Measurements from ENCODE around the gene MS4A14. TPM values are rescaled to one million over a fixed set of nuclear protein-coding genes. Genes with fewer than 3 reads are reported as not detected.

Gene MS4A14
- total RNA-seq, 1 experiment from 2014 or later, result not detected

DNA sequence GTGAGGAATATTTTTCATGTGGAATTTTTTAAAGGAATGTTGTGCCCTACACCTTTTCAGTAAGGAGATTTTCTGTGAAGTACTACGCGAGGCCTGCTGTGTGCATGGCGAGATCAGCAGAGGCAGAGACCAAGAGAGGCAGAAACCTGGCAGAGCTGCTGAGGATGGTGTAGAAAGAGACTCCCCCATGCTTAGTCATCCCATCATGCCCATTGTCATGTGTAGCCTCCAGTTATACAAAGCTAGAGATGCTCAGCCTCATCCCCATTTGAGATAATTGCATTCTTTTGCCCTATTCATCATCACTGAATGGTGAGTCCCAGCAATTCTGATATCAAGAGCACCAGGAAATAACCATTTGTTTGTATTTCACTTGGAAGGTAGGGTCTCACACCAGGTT lies 20.9 kb upstream of the MS4A14 start:
- no peak overlapping the region for H3K9ac ChIP-seq (ENCODE audit: low read length)
- no peaks in the 10 kb centered on the region for H3K9me3 ChIP-seq (ENCODE audit: control insufficient read depth in 1 of 2, insufficient read depth in 1 of 2, low read depth in 1 of 2, low read length in 2 of 2)
- ATAC-seq, result no peak
- no peaks in the 10 kb centered on the region for H3K27me3 ChIP-seq (ENCODE audit: insufficient read depth, low read length)
- intact Hi-C loops (cut with micrococcal nuclease), result no loop called here
- H3K9me2 ChIP-seq (ENCODE audit: insufficient read depth), result no peaks in the 10 kb centered on the region
- no peak overlapping the region for H3K4me3 ChIP-seq (replicated peaks in 1 of 2; ENCODE audit: low read depth in 1 of 2, low read length in 2 of 2)
- no peak overlapping the region for H3K27ac ChIP-seq (ENCODE audit: low read depth, low read length)
- H3K4me1 ChIP-seq (ENCODE audit: control insufficient read depth in 1 of 2, insufficient read depth in 2 of 2, low read length in 2 of 2), result no peaks in the 10 kb centered on the region
- H3K79me2 ChIP-seq (ENCODE audit: insufficient read depth, low read length), result no peaks in the 10 kb centered on the region
- BruUV-seq (replicated peaks), result no TSS peak
- DNase-seq (ENCODE audit: low read depth, low spot score), result no peak
- TF ChIP-seq TCF7L2 (IDR thresholded peaks at IDR 0.05; ENCODE audit: borderline replicate concordance, extremely low read depth, insufficient read depth, insufficient read length) (no peak), SP1 (IDR thresholded peaks at IDR 0.05; ENCODE audit: low read depth) (no peak), SRF (IDR thresholded peaks at IDR 0.05; ENCODE audit: low read depth) (no peak), ELF1 (IDR thresholded peaks at IDR 0.05; ENCODE audit: borderline replicate concordance, low read depth) (no peak), SIN3A (IDR thresholded peaks at IDR 0.05; ENCODE audit: low read depth) (no peak), EZH2phosphoT487 (IDR thresholded peaks at IDR 0.05; ENCODE audit: borderline replicate concordance) (no peak), EGR1 (IDR thresholded peaks at IDR 0.05; ENCODE audit: low read depth) (no peak)
- TF ChIP-seq, protein P1, sequence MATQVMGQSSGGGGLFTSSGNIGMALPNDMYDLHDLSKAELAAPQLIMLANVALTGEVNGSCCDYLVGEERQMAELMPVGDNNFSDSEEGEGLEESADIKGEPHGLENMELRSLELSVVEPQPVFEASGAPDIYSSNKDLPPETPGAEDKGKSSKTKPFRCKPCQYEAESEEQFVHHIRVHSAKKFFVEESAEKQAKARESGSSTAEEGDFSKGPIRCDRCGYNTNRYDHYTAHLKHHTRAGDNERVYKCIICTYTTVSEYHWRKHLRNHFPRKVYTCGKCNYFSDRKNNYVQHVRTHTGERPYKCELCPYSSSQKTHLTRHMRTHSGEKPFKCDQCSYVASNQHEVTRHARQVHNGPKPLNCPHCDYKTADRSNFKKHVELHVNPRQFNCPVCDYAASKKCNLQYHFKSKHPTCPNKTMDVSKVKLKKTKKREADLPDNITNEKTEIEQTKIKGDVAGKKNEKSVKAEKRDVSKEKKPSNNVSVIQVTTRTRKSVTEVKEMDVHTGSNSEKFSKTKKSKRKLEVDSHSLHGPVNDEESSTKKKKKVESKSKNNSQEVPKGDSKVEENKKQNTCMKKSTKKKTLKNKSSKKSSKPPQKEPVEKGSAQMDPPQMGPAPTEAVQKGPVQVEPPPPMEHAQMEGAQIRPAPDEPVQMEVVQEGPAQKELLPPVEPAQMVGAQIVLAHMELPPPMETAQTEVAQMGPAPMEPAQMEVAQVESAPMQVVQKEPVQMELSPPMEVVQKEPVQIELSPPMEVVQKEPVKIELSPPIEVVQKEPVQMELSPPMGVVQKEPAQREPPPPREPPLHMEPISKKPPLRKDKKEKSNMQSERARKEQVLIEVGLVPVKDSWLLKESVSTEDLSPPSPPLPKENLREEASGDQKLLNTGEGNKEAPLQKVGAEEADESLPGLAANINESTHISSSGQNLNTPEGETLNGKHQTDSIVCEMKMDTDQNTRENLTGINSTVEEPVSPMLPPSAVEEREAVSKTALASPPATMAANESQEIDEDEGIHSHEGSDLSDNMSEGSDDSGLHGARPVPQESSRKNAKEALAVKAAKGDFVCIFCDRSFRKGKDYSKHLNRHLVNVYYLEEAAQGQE (IDR thresholded peaks at IDR 0.05; ENCODE audit: low read depth), result no peak
- TF ChIP-seq, protein P2, sequence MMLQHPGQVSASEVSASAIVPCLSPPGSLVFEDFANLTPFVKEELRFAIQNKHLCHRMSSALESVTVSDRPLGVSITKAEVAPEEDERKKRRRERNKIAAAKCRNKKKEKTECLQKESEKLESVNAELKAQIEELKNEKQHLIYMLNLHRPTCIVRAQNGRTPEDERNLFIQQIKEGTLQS (IDR thresholded peaks at IDR 0.05), result no peak
- no peak overlapping the region for H3K4me2 ChIP-seq (ENCODE audit: low read length)
- no peaks in the 10 kb centered on the region for H3K36me3 ChIP-seq (ENCODE audit: control insufficient read depth in 1 of 2, insufficient read depth in 2 of 2, low read length in 2 of 2)
- ChIA-PET RAD21 (ENCODE audit: low non-redundant PET in 1 of 2, low total read pairs in 2 of 2, uncharacterized antibody in 2 of 2, unreplicated experiment in 2 of 2) (no interaction called here), CTCF (no interaction called here), POLR2A (no interaction called here)
- H4K20me1 ChIP-seq (ENCODE audit: insufficient read depth), result no peaks in the 10 kb centered on the region
- H2AFZ ChIP-seq (ENCODE audit: low read depth, low read length, poor library complexity, severe bottlenecking), result no peak overlapping the region
